Endothelial cell of umbilical vein (primary cell): ENCODE results near the gene KLHL21. TPM values are rescaled to one million over a fixed set of nuclear protein-coding genes. Genes with fewer than 3 reads are reported as not detected.

ENCODE experiments used
- BruUV-seq: library from RNA; stranded (reverse); fragments of 400-500 nt; replicated peaks from 2 replicates; lab custom pipeline; 2021; lab: Mats Ljungman, UMichigan
- CTCF ChIA-PET: fragments of 300-600, 350-600 bp; sonication (Branson Sonifier 250); formaldehyde crosslinking; loops from one replicate; lab custom pipeline; 2021; ENCODE audit warnings: antibody characterized with exemption, inconsistent platforms; lab: Charles Lee
- POLR2A ChIA-PET: fragments of 300-600, 350-600 bp; sonication (Branson Sonifier 250); formaldehyde crosslinking; loops from one replicate; lab custom pipeline; 2021; ENCODE audit warnings: antibody characterized with exemption, inconsistent platforms; lab: Charles Lee
- DNase-seq: peaks from one replicate; pipeline ENCODE4 v3.0.0-alpha.2; 2011; ENCODE audit warnings: low read depth, low spot score
- FAIRE-seq: peaks from 2 replicates; lab custom pipeline; 2011; peaks lifted over from hg19 to GRCh38; lab: Jason Lieb, UNC
- H2AFZ ChIP-seq: 2 replicates; pipeline ENCODE4 v1.6.0; 2012; ENCODE audit warnings: low read depth, low read length, control low read depth, inconsistent platforms
- H3K27ac ChIP-seq: 2 replicates; pipeline ENCODE4 v1.5.1; 2011; ENCODE audit warnings: low read depth, mild to moderate bottlenecking, control low read depth, low read length, moderate library complexity; ENCODE audit not compliant: insufficient read depth
- H3K27me3 ChIP-seq, 2 experiments: 2 replicates each; pipeline versions ENCODE4 v1.6.0 to v1.6.1; 2011; ENCODE audit warnings: low read length in 2 of 2, mixed read lengths in 1 of 2; ENCODE audit not compliant: control insufficient read depth in 2 of 2, insufficient read depth in 2 of 2
- H3K36me3 ChIP-seq, 2 experiments: 2 replicates in 1 of 2; 3 replicates in 1 of 2; pipeline ENCODE4 v1.5.1; 2011; ENCODE audit warnings: low read length in 2 of 2, mild to moderate bottlenecking in 1 of 2, moderate library complexity in 1 of 2; ENCODE audit not compliant: control insufficient read depth in 2 of 2, insufficient read depth in 2 of 2; ENCODE audit errors: extremely low read depth in 1 of 2
- H3K4me1 ChIP-seq: 3 replicates; pipeline ENCODE4 v1.5.1; 2011; ENCODE audit warnings: mild to moderate bottlenecking, low read length; ENCODE audit not compliant: control insufficient read depth, insufficient read depth; ENCODE audit errors: extremely low read depth
- H3K4me2 ChIP-seq: 2 replicates; pipeline ENCODE4 v1.6.1; 2011; ENCODE audit warnings: low read length, control low read depth, mixed read lengths; ENCODE audit not compliant: insufficient read depth
- H3K4me3 ChIP-seq, 3 experiments: fragments of 200-600 bp in 1 of 3; sonication (generic), shearing (Covaris generic) in 1 of 3; replicated peaks in 1 of 3; 2 replicates each; pipeline ENCODE4 v1.5.1; 2011 to 2016; ENCODE audit warnings: control low read depth in 3 of 3, low read length in 3 of 3, mild to moderate bottlenecking in 2 of 3, inconsistent platforms in 1 of 3, low read depth in 1 of 3, moderate library complexity in 1 of 3; ENCODE audit not compliant: insufficient read depth in 1 of 3
- H3K79me2 ChIP-seq: 2 replicates; pipeline ENCODE4 v1.6.0; 2012; ENCODE audit warnings: low read length, inconsistent platforms; ENCODE audit not compliant: control insufficient read depth, insufficient read depth
- H3K9ac ChIP-seq: replicated peaks from 2 replicates; pipeline ENCODE3; 2011; ENCODE audit warnings: low read length, control low read depth; ENCODE audit not compliant: insufficient read depth; ENCODE audit errors: extremely low read depth
- H3K9me1 ChIP-seq: replicated peaks from 3 replicates; pipeline ENCODE4 v1.6.0; 2011; ENCODE audit warnings: mild to moderate bottlenecking, low read length; ENCODE audit not compliant: control insufficient read depth, insufficient read depth; ENCODE audit errors: extremely low read depth
- H3K9me3 ChIP-seq: replicated peaks from 2 replicates; pipeline ENCODE4 v1.5.1; 2012; ENCODE audit warnings: low read length, inconsistent platforms; ENCODE audit not compliant: control insufficient read depth, insufficient read depth
- H4K20me1 ChIP-seq: replicated peaks from 2 replicates; pipeline ENCODE3; 2011; ENCODE audit warnings: mild to moderate bottlenecking, low read length; ENCODE audit not compliant: control insufficient read depth, insufficient read depth; ENCODE audit errors: extremely low read depth
- POLR2AphosphoS5 ChIP-seq: IDR thresholded peaks from 2 replicates; pipeline ENCODE4 v1.6.1; 2012; ENCODE audit warnings: low read depth, mild to moderate bottlenecking, control low read depth, low read length, moderate library complexity; ENCODE audit not compliant: insufficient read depth
- dilution Hi-C: fragments of 300-500 bp; cut with MboI; formaldehyde crosslinking; loops from one replicate; pipeline ENCODE4 v1.15.0; 2019; ENCODE audit warnings: low sequenced_read_pairs; ENCODE audit not compliant: extremely low pct_ligation_motif_present
- intact Hi-C: fragments of 100-400 bp; cut with micrococcal nuclease; formaldehyde crosslinking; loops from one replicate; pipeline ENCODE4 v1.10.0; 2022
- polyA plus RNA-seq, 4 experiments: library from polyadenylated mRNA; depleted of rRNA in 3 of 4; stranded (reverse) in 3 of 4; unstranded in 1 of 4; fragments of >200 nt; gene quantifications; 2 replicates each; pipeline versions ENCODE4 v1.2.1 to v1.2.3, GENCODE V29; 2011 to 2012; ENCODE audit warnings: missing spikeins in 1 of 4
- total RNA-seq: library from RNA; stranded (reverse); gene quantifications from 2 replicates; pipeline ENCODE4 v1.2.3, GENCODE V29; 2021
- TF ChIP-seq, protein P1 (sequence below), 2 donors: IDR thresholded peaks; 1 replicate in 1 of 2; 2 replicates in 1 of 2; pipeline ENCODE4 v1.5.1; 2011; ENCODE audit warnings: low read length in 2 of 2, mild to moderate bottlenecking in 2 of 2, moderate library complexity in 2 of 2, control low read depth in 1 of 2, inconsistent platforms in 1 of 2, low read depth in 1 of 2; ENCODE audit not compliant: insufficient read depth in 1 of 2; ENCODE audit errors: extremely low read depth in 1 of 2

KLHL21 gene
- total and polyA plus RNA-seq, 2 donors (not counting 3 experiments of a cell fraction or from before 2014, with no cell fraction given), result 18.0 to 22.4 TPM

DNA sequence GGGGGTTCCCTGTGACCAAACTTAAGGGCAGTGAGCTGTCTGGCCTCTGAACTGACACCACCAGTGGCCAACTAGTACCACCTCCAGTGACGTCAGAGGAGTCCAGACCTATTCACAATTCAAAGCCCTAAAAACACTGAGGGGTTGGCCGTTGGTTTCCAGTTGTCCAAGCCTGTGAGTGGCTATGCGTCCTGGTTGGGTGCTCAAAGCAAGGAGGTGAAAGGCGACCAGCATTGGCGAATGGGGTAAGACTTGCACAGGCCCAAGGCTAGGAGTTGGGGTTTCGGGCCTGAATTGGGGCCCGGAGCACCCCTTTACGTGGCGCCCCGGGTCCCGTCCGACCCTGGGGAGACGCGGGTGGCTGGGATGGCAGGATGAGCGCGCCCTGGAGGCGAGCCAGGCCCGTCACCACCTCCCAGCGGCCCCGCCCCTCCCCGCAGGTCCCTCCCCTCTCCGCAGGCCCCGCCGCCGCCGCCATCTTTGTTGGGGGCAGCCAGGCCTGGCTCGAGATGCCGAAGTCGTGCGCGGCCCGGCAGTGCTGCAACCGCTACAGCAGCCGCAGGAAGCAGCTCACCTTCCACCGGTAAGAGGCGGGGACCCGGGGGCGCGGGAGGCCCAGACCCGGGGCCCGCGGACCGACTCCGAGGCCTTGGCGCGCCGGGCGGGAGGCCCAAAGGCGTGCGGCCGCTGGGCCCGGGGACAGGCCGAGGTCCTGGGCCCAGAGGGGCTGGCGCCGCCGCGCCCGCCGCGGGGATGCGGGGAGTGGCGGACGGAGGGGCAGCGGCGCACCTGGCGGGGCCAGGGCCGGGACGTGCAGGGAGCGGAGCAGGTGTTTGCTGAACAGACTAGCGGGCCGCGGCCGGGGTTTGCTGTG lies 22.3 kb upstream of the KLHL21 start, which contains the start of gene THAP3:
Gene THAP3 (plus strand): TSS at position 159 of the 874 bp plus-strand sequence. CDS start 351 bp downstream, at position 510.
- no TSS peak for BruUV-seq
- intact Hi-C loops (loop anchor here (1.0 to 5.0 kb wide), 5 partner anchors 12 to 138 kb away; partner anchors contain the start of genes NOL9, PHF13 and ZBTB48), dilution Hi-C loops (no loop called here)
- Histone ChIP-seq H3K4me1 (peaks cover 4% of the 10 kb centered on the region), H3K9me1 (no peaks in the 10 kb centered on the region), H3K4me3 (peak within 1 kb of the TSS; percentile 54 to 72 (median 58)), H3K9ac (peak within 1 kb of the TSS; percentile 47), H2AFZ (peak within 1 kb of the TSS; percentile 11), H3K27me3 (no peaks in the 10 kb centered on the region), H3K4me2 (peak within 1 kb of the TSS; percentile 37), H4K20me1 (no peaks in the 10 kb centered on the region), H3K36me3 (peaks cover 13 to 28% of the 10 kb centered on the region in 2 experiments), H3K79me2 (peaks cover 21% of the 10 kb centered on the region), H3K9me3 (no peaks in the 10 kb centered on the region), H3K27ac (peak within 1 kb of the TSS; percentile 13)
- POLR2A ChIA-PET, result interaction anchor here (0.7 kb wide), 1 partner anchor 10 kb away, joined by 3 read pairs; no protein-coding TSS in a partner anchor
- DNase-seq (peak; percentile 82), FAIRE-seq (peak; percentile 77)
- peak; percentile 47 for TF ChIP-seq POLR2AphosphoS5
- TF ChIP-seq, protein P1, sequence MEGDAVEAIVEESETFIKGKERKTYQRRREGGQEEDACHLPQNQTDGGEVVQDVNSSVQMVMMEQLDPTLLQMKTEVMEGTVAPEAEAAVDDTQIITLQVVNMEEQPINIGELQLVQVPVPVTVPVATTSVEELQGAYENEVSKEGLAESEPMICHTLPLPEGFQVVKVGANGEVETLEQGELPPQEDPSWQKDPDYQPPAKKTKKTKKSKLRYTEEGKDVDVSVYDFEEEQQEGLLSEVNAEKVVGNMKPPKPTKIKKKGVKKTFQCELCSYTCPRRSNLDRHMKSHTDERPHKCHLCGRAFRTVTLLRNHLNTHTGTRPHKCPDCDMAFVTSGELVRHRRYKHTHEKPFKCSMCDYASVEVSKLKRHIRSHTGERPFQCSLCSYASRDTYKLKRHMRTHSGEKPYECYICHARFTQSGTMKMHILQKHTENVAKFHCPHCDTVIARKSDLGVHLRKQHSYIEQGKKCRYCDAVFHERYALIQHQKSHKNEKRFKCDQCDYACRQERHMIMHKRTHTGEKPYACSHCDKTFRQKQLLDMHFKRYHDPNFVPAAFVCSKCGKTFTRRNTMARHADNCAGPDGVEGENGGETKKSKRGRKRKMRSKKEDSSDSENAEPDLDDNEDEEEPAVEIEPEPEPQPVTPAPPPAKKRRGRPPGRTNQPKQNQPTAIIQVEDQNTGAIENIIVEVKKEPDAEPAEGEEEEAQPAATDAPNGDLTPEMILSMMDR (IDR thresholded peaks at IDR 0.05; ENCODE audit: extremely low read depth in 1 of 2, insufficient read depth in 1 of 2, low read depth in 1 of 2, low read length in 2 of 2), result no peak
- CTCF ChIA-PET, result interaction anchor here (0.7 to 1.6 kb wide), 6 partner anchors 9 to 139 kb away, joined by 3 to 5 read pairs (median 4); no protein-coding TSS in a partner anchor
